ENCODE measurements around the gene UTP15. TPM values are rescaled to one million over a fixed set of nuclear protein-coding genes. Genes with fewer than 3 reads are reported as not detected.

Gene UTP15
- total RNA-seq, 2 experiments from 2014 or later = 22.8 to 29.9 TPM

DNA sequence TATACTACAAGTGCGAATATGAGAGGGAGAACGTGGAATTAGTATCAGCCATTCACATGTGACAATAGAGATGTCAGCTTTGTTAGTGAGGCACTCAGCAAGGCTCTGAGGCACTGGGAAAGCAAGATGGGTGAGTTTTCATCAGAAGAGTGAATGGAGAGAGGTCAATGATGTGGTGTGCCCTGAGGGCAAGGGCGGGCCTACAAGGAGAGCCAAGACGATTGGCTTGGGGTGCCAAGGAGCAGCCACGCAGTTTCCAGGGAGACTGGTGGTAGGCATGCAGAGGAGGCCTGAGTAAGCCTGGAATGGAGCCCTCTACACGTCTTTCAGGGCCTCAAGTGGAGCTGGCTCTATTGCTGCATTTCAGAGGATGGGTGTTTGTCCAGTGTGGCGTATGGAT lies 42.6 kb upstream of the UTP15 start:
- BruUV-seq (replicated peaks) = no TSS peak
- intact Hi-C loops (cut with micrococcal nuclease; ENCODE audit: unreplicated experiment) = no loop called here
- Histone ChIP-seq H3K9me2 (ENCODE audit: insufficient read depth, low read length) (no peaks in the 10 kb centered on the region), H3K4me3 (ENCODE audit: low read depth, low read length, poor library complexity, severe bottlenecking) (no peak overlapping the region), H3K9me3 (ENCODE audit: low read length) (no peaks in the 10 kb centered on the region), H3K79me2 (ENCODE audit: insufficient read depth, low read depth, low read length) (no peaks in the 10 kb centered on the region), H3K4me1 (ENCODE audit: insufficient read depth, low read length, poor library complexity, severe bottlenecking) (peaks cover 5% of the 10 kb centered on the region), H4K20me1 (ENCODE audit: insufficient read depth, low read length) (no peaks in the 10 kb centered on the region), H3K4me2 (ENCODE audit: low read length) (no peak overlapping the region), H3K27ac (ENCODE audit: low read depth, low read length, poor library complexity, severe bottlenecking) (no peak overlapping the region), H2AFZ (ENCODE audit: low read length) (no peak overlapping the region), H3K36me3 (ENCODE audit: insufficient read depth, low read length) (no peaks in the 10 kb centered on the region)
- TF ChIP-seq, protein P1, sequence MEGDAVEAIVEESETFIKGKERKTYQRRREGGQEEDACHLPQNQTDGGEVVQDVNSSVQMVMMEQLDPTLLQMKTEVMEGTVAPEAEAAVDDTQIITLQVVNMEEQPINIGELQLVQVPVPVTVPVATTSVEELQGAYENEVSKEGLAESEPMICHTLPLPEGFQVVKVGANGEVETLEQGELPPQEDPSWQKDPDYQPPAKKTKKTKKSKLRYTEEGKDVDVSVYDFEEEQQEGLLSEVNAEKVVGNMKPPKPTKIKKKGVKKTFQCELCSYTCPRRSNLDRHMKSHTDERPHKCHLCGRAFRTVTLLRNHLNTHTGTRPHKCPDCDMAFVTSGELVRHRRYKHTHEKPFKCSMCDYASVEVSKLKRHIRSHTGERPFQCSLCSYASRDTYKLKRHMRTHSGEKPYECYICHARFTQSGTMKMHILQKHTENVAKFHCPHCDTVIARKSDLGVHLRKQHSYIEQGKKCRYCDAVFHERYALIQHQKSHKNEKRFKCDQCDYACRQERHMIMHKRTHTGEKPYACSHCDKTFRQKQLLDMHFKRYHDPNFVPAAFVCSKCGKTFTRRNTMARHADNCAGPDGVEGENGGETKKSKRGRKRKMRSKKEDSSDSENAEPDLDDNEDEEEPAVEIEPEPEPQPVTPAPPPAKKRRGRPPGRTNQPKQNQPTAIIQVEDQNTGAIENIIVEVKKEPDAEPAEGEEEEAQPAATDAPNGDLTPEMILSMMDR (conservative IDR thresholded peaks at IDR 0.05; ENCODE audit: low read length) = no peak
- TF ChIP-seq EZH2phosphoT487 (IDR thresholded peaks at IDR 0.05; ENCODE audit: borderline replicate concordance, low read depth, low read length) = no peak
- ChIA-PET POLR2A (no interaction called here), CTCF (ENCODE audit: unreplicated experiment) (no interaction called here)
- no peak for DNase-seq (ENCODE audit: low spot score)

DNA sequence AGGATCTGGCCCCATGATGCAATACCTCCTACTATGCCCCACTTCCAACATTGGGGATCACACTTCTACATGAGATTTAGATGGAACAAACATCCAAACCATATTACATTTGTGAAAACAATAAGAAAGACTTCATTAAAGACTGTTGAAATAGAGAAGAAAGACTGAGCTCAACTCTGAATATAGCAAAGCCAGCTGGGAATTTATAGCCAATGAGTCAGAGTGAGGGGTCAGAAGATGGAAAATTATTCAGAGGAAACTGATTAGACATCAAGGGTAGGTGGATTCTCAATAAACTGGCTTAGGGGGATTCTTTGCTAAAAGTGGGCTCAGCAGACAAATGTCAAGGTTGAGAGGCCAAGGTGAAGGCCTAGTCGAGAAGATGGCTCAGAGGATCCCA lies 41.7 kb upstream of the UTP15 start:
- POLR2A ChIA-PET = interaction anchor here (0.7 kb wide), 1 partner anchor 13 kb away, joined by 3 read pairs; no protein-coding TSS in a partner anchor
- intact Hi-C loops (cut with micrococcal nuclease; ENCODE audit: unreplicated experiment) = no loop called here
- Histone ChIP-seq H3K4me1 (ENCODE audit: insufficient read depth, low read length, poor library complexity, severe bottlenecking) (peaks cover 5% of the 10 kb centered on the region), H3K9me3 (ENCODE audit: low read length) (no peaks in the 10 kb centered on the region), H3K36me3 (ENCODE audit: insufficient read depth, low read length) (no peaks in the 10 kb centered on the region), H4K20me1 (ENCODE audit: insufficient read depth, low read length) (no peaks in the 10 kb centered on the region), H3K27ac (ENCODE audit: low read depth, low read length, poor library complexity, severe bottlenecking) (no peak overlapping the region), H2AFZ (ENCODE audit: low read length) (no peak overlapping the region), H3K4me3 (ENCODE audit: low read depth, low read length, poor library complexity, severe bottlenecking) (no peak overlapping the region), H3K79me2 (ENCODE audit: insufficient read depth, low read depth, low read length) (no peaks in the 10 kb centered on the region), H3K9me2 (ENCODE audit: insufficient read depth, low read length) (no peaks in the 10 kb centered on the region), H3K4me2 (ENCODE audit: low read length) (no peak overlapping the region)
- no TSS peak for BruUV-seq (replicated peaks)
- TF ChIP-seq, protein P1 (conservative IDR thresholded peaks at IDR 0.05; ENCODE audit: low read length) = no peak
- no peak for TF ChIP-seq EZH2phosphoT487 (IDR thresholded peaks at IDR 0.05; ENCODE audit: borderline replicate concordance, low read depth, low read length)
- CTCF ChIA-PET (ENCODE audit: unreplicated experiment) = no interaction called here
- DNase-seq (ENCODE audit: low spot score) = no peak

DNA sequence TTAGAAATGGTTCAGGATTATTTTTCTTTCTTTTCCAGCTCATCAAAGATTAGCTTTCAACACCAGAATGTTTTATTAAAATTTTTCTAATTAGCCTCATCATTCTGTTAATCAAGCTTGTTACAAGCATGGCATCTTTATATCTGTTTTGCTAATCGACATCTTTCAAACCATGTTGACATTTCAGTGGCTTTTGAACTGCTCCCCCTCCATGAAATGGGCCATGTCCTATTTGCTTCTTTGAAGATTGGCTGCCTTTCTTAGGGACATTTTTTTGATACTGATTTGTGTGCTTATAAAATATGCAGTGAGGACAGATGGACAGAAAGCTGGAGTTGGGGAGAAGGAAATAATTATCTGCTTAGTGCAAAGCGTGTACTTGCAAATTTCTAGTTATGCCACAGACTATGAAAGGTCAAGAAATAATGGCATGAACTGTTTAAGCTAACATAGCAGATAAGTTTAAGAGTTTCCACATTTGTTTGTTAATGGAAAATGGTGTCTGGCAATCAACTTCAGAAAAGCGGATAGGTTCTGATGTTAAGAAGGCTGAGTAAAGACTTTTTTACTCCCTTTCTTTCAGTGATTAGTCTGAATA lies 39.8 kb upstream of the UTP15 start:
- Histone ChIP-seq H2AFZ (ENCODE audit: low read length) (no peak overlapping the region), H3K79me2 (ENCODE audit: insufficient read depth, low read depth, low read length) (no peaks in the 10 kb centered on the region), H3K9me3 (ENCODE audit: low read length) (no peaks in the 10 kb centered on the region), H4K20me1 (ENCODE audit: insufficient read depth, low read length) (no peaks in the 10 kb centered on the region), H3K36me3 (ENCODE audit: insufficient read depth, low read length) (no peaks in the 10 kb centered on the region), H3K9me2 (ENCODE audit: insufficient read depth, low read length) (no peaks in the 10 kb centered on the region), H3K27ac (ENCODE audit: low read depth, low read length, poor library complexity, severe bottlenecking) (no peak overlapping the region), H3K4me3 (ENCODE audit: low read depth, low read length, poor library complexity, severe bottlenecking) (no peak overlapping the region), H3K4me1 (ENCODE audit: insufficient read depth, low read length, poor library complexity, severe bottlenecking) (no peaks in the 10 kb centered on the region), H3K4me2 (ENCODE audit: low read length) (no peak overlapping the region)
- intact Hi-C loops (cut with micrococcal nuclease; ENCODE audit: unreplicated experiment) = no loop called here
- no peak for DNase-seq (ENCODE audit: low spot score)
- TF ChIP-seq EZH2phosphoT487 (IDR thresholded peaks at IDR 0.05; ENCODE audit: borderline replicate concordance, low read depth, low read length) = no peak
- TF ChIP-seq, protein P1 (conservative IDR thresholded peaks at IDR 0.05; ENCODE audit: low read length) = no peak
- no TSS peak for BruUV-seq (replicated peaks)
- ChIA-PET POLR2A (interaction anchor here (1.0 kb wide), 1 partner anchor 8 kb away, joined by 3 read pairs; no protein-coding TSS in a partner anchor), CTCF (ENCODE audit: unreplicated experiment) (no interaction called here)

Data from OCI-LY7 (cell line).